Activated CD8-positive, alpha-beta memory T cell treated with anti-CD3 and anti-CD28 coated beads for 36 hours (primary cell): Measurements from ENCODE around the gene MORN3. TPM values are rescaled to one million over a fixed set of nuclear protein-coding genes. Genes with fewer than 3 reads are reported as not detected.
"Not testable (repeated sequence)": the region's sequence is repeated elsewhere in the genome, so short reads cannot be mapped to it uniquely, and the experiment has no call there.

Experiments
- CTCF ChIA-PET: fragments of 350-600 bp; sonication (Branson Sonifier 250); formaldehyde crosslinking; loops from one replicate; lab custom pipeline; 2021; ENCODE audit warnings: antibody characterized with exemption; lab: Charles Lee
- POLR2A ChIA-PET: fragments of 350-600 bp; sonication (Branson Sonifier 250); formaldehyde crosslinking; loops from one replicate; lab custom pipeline; 2021; ENCODE audit warnings: antibody characterized with exemption; lab: Charles Lee
- total RNA-seq, 2 experiments: library from RNA; stranded (reverse); gene quantifications; one replicate each; pipeline ENCODE4 v1.2.3, GENCODE V29; 2021

MORN3 gene
- total RNA-seq, result 1 to 10 TPM; 1.0 to 1.6 TPM

GRCh38 chr12:121669521-121669900 lies at the start of gene MORN3:
Gene MORN3, minus strand, starts transcription at chr12:121669654. Its CDS starts 171 bp downstream, at chr12:121669483.
- ChIA-PET CTCF (interaction anchor here (1.1 to 5.2 kb wide), 10 partner anchors 9 to 117 kb away, joined by 3 to 48 read pairs (median 7); partner anchors contain the start of gene ORAI1), POLR2A (interaction anchor here (0.6 kb wide), 1 partner anchor 244 kb away, joined by 3 read pairs; no protein-coding TSS in a partner anchor)

GRCh38 chr12:121718653-121719239 lies 49.3 kb upstream of the MORN3 start:
- ChIA-PET CTCF (interaction anchor here (0.9 to 2.1 kb wide), 5 partner anchors 17 to 166 kb away, joined by 3 to 7 read pairs (median 4); no protein-coding TSS in a partner anchor), POLR2A (interaction anchor here (0.5 kb wide), 1 partner anchor 130 kb away, joined by 3 read pairs; no protein-coding TSS in a partner anchor)

- POLR2A ChIA-PET, result no interaction called here
- CTCF ChIA-PET, result interaction anchor here (0.7 to 0.9 kb wide), 2 partner anchors 55 to 137 kb away, joined by 3 to 5 read pairs; no protein-coding TSS in a partner anchor
Observed at GRCh38 chr12:121717041-121717699, 47.7 kb upstream of the MORN3 start.

- ChIA-PET CTCF (interaction anchor here (0.5 to 1.3 kb wide), 5 partner anchors 19 to 206 kb away, joined by 3 to 5 read pairs (median 3); no protein-coding TSS in a partner anchor), POLR2A (no interaction called here)
Observed at GRCh38 chr12:121715862-121716435, 46.5 kb upstream of the MORN3 start.

GRCh38 chr12:121715055-121715454 lies 45.6 kb upstream of the MORN3 start:
- CTCF ChIA-PET, result interaction anchor here (0.7 to 1.3 kb wide), 3 partner anchors 18 to 97 kb away, joined by 3 to 4 read pairs (median 3); no protein-coding TSS in a partner anchor
- POLR2A ChIA-PET, result not testable (repeated sequence)

- POLR2A ChIA-PET, result interaction anchor here (0.5 to 1.3 kb wide), 5 partner anchors 35 to 226 kb away, joined by 3 to 4 read pairs (median 4); no protein-coding TSS in a partner anchor
- CTCF ChIA-PET, result interaction anchor here (2.0 to 3.6 kb wide), 4 partner anchors 59 to 98 kb away, joined by 7 to 25 read pairs (median 10); partner anchors contain the start of gene RHOF
Observed at GRCh38 chr12:121713793-121714192, 44.3 kb upstream of the MORN3 start.

GRCh38 chr12:121713257-121713777 lies 43.9 kb upstream of the MORN3 start:
- ChIA-PET POLR2A (interaction anchor here (0.5 to 1.5 kb wide), 9 partner anchors 36 to 225 kb away, joined by 3 to 6 read pairs (median 4); partner anchors contain the start of gene PSMD9), CTCF (interaction anchor here (0.9 to 3.6 kb wide), 7 partner anchors 15 to 99 kb away, joined by 3 to 25 read pairs (median 7); partner anchors contain the start of gene RHOF)

GRCh38 chr12:121712461-121713256 lies 43.2 kb upstream of the MORN3 start, which contains the start of gene TMEM120B:
Gene TMEM120B, plus strand, starts transcription at chr12:121712752. Its CDS starts 144 bp downstream, at chr12:121712896.
- POLR2A ChIA-PET, result interaction anchor here (0.7 to 1.5 kb wide), 12 partner anchors 32 to 214 kb away, joined by 3 to 6 read pairs (median 4); partner anchors contain the start of gene PSMD9
- CTCF ChIA-PET, result interaction anchor here (0.7 to 3.6 kb wide), 8 partner anchors 15 to 99 kb away, joined by 3 to 25 read pairs (median 5); partner anchors contain the start of gene RHOF

GRCh38 chr12:121712190-121712460 lies 42.7 kb upstream of the MORN3 start:
- ChIA-PET CTCF (interaction anchor here (0.6 to 3.6 kb wide), 8 partner anchors 14 to 100 kb away, joined by 3 to 25 read pairs (median 5); partner anchors contain the start of gene RHOF), POLR2A (interaction anchor here (0.7 to 1.5 kb wide), 9 partner anchors 32 to 213 kb away, joined by 3 to 6 read pairs (median 4); partner anchors contain the start of gene PSMD9)

GRCh38 chr12:121711361-121712189 lies 42.1 kb upstream of the MORN3 start:
- ChIA-PET POLR2A (interaction anchor here (0.5 to 1.5 kb wide), 9 partner anchors 33 to 212 kb away, joined by 3 to 6 read pairs (median 4); partner anchors contain the start of gene PSMD9), CTCF (interaction anchor here (0.6 to 3.6 kb wide), 9 partner anchors 14 to 101 kb away, joined by 3 to 25 read pairs (median 3); partner anchors contain the start of gene RHOF)

GRCh38 chr12:121709478-121709961 lies 40.1 kb upstream of the MORN3 start:
- CTCF ChIA-PET, result no interaction called here
- POLR2A ChIA-PET, result no interaction called here

- CTCF ChIA-PET, POLR2A ChIA-PET: not testable (repeated sequence)
Observed at GRCh38 chr12:121709064-121709424, 39.6 kb upstream of the MORN3 start.

GRCh38 chr12:121708313-121709063 lies 39.0 kb upstream of the MORN3 start:
- ChIA-PET CTCF (no interaction called here), POLR2A (no interaction called here)

- CTCF ChIA-PET, result interaction anchor here (0.6 kb wide), 1 partner anchor 158 kb away, joined by 4 read pairs; no protein-coding TSS in a partner anchor
- POLR2A ChIA-PET, result no interaction called here
Observed at GRCh38 chr12:121705514-121705913, 36.1 kb upstream of the MORN3 start.

GRCh38 chr12:121702944-121703343 lies 33.5 kb upstream of the MORN3 start:
- ChIA-PET CTCF (interaction anchor here (1.5 to 2.0 kb wide), 2 partner anchors 71 to 92 kb away, joined by 3 to 4 read pairs; no protein-coding TSS in a partner anchor), POLR2A (no interaction called here)
